Breast epithelium (tissue), 4 donors: ENCODE data around the gene OXSM. TPM values are rescaled to one million over a fixed set of nuclear protein-coding genes. Genes with fewer than 3 reads are reported as not detected.

Experiments used
- DNase-seq, 2 donors: peaks; one replicate each; pipeline ENCODE4 v3.0.0-alpha.2; 2019; ENCODE audit warnings: low spot score in 2 of 2
- H3K27ac ChIP-seq, 2 donors: fragments of 200-600 bp; sonication (generic) in 1 of 2; one replicate each; pipeline ENCODE4 v1.5.1; 2016 to 2019; ENCODE audit warnings: mild to moderate bottlenecking in 1 of 2
- H3K27me3 ChIP-seq, 2 donors: fragments of 200-600 bp; sonication (generic) in 1 of 2; one replicate each; pipeline versions ENCODE4 v1.5.1 to v1.6.0; 2017 to 2019; ENCODE audit warnings: control low read depth in 1 of 2, mild to moderate bottlenecking in 1 of 2
- H3K36me3 ChIP-seq: fragments of 200-600 bp; one replicate; pipeline ENCODE4 v1.5.1; 2019
- H3K4me1 ChIP-seq, 2 donors: fragments of 200-600 bp; sonication (generic); one replicate each; pipeline ENCODE4 v1.5.1; 2016 to 2019; ENCODE audit warnings: control low read depth in 1 of 2
- H3K4me3 ChIP-seq, 3 donors: fragments of 200-600 bp; sonication (generic); 1 replicate in 2 of 3; 2 replicates in 1 of 3; pipeline ENCODE4 v1.5.1; 2016 to 2019; ENCODE audit warnings: mild to moderate bottlenecking in 3 of 3, moderate library complexity in 2 of 3
- H3K9me3 ChIP-seq, 2 donors: fragments of 200-600 bp; sonication (generic) in 1 of 2; one replicate each; pipeline ENCODE4 v1.5.1; 2016 to 2019; ENCODE audit warnings: control low read depth in 1 of 2
- POLR2A ChIP-seq: fragments of 450-650 bp; IDR thresholded peaks from one replicate; pipeline ENCODE4 v1.6.1; 2016; ENCODE audit warnings: antibody characterized with exemption, mild to moderate bottlenecking, moderate library complexity
- POLR2AphosphoS5 ChIP-seq, 3 donors: sonication (generic); formaldehyde crosslinking; IDR thresholded peaks; one replicate each; pipeline ENCODE4 v1.6.1; 2017; ENCODE audit warnings: antibody characterized with exemption in 3 of 3
- intact Hi-C: fragments of 100-400 bp; cut with DNase I; formaldehyde crosslinking; loops from one replicate; pipeline ENCODE4 v1.15.1; 2023; ENCODE audit warnings: low total_unique reads
- total RNA-seq, 3 donors: library from RNA; depleted of rRNA; stranded (reverse); fragments of >200 nt; gene quantifications; one replicate each; pipeline ENCODE4 v1.1.0, GENCODE V29; 2016
- TF ChIP-seq, protein P1 (sequence below), 3 donors: fragments of 450-650 bp; IDR thresholded peaks; one replicate each; pipeline ENCODE4 v1.5.1; 2016 to 2017; ENCODE audit warnings: antibody characterized with exemption in 3 of 3, mild to moderate bottlenecking in 3 of 3, moderate library complexity in 3 of 3

The OXSM gene
- total RNA-seq, 3 donors from 2014 or later: 7.5 to 9.1 (median 8.5) TPM

DNA sequence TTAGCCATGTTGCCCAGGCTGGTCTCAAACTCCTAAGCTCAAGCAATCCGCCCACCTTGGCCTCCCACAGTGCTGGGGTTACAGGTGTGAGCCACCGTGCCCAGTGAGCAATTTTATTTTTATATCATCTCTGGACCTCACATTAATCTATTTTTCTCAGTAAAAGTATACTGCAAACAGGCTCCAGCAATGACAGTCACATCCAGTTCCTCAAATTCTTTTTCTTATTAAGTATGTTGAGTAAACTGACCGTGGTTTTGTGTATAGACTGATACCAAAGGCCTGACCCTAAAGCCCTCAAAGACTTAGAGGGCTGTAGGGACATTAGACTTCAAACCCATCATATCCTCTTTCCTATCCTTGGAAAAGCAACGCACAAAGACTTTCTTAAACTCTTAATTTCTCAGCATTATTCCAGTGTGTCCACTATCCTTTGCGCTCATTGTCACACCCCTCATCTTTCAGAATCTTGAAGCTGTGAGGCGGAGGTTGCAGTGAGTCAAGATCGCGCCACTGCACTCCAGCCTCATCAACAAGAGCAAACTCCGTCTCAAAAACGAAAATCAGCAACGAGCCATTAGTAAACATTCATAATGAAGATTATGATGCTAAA, 8.6 kb upstream of the OXSM start:
- Histone ChIP-seq H3K36me3 (no peaks in the 10 kb centered on the region), H3K27me3 (no peaks in the 10 kb centered on the region), H3K27ac (no peak overlapping the region), H3K9me3 (no peaks in the 10 kb centered on the region), H3K4me3 (peak overlapping the region in 1 of 3 donors; percentile 73), H3K4me1 (peaks cover 0 to 4% of the 10 kb centered on the region in 2 donors)
- TF ChIP-seq POLR2A: no peak
- DNase-seq: no peak
- intact Hi-C loops: no loop called here

DNA sequence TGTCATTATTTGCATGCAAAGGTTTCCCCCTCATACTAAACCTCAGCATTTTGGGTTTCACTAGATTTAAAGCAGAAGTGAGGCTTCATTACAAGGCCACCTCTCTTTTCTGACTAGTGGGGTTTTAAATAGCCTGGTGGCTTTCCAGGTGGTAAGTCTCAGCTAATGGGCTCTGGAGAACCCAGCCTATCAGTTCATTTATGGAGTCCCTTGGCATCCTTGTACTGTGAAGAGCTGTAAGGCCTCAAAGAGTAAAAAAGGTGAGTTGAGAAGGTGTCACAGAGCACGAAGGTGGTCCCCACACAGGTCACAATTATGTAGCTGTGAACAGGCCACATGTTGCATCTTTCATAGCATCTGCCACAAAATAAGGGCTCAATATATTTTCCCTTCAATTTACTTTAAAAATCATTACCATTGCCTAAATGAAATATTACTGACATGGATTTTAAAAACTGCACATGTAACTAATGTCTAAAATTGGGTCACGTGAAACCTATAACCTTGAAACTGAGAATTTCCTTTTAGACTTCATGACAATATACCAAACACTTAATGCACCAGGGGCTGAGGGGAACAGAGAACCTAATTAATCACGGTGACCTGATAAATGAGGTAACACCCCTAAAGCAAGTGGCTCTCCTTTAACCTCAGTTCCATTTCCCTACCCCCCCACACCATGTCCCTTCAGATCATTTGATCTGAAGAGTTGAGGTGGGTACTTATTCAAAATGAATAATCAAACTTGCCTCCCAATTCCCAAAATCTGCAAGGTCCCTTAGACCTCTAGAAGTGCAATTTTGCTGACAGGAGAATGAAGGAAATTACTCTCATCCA, 7.9 kb upstream of the OXSM start:
- intact Hi-C loops: no loop called here
- DNase-seq: no peak
- Histone ChIP-seq H3K27me3 (no peaks in the 10 kb centered on the region), H3K27ac (no peak overlapping the region), H3K4me3 (peak overlapping the region; percentile 73 to 93 (median 80)), H3K36me3 (no peaks in the 10 kb centered on the region), H3K9me3 (no peaks in the 10 kb centered on the region), H3K4me1 (peaks cover 0 to 4% of the 10 kb centered on the region in 2 donors)
- TF ChIP-seq, protein P1, sequence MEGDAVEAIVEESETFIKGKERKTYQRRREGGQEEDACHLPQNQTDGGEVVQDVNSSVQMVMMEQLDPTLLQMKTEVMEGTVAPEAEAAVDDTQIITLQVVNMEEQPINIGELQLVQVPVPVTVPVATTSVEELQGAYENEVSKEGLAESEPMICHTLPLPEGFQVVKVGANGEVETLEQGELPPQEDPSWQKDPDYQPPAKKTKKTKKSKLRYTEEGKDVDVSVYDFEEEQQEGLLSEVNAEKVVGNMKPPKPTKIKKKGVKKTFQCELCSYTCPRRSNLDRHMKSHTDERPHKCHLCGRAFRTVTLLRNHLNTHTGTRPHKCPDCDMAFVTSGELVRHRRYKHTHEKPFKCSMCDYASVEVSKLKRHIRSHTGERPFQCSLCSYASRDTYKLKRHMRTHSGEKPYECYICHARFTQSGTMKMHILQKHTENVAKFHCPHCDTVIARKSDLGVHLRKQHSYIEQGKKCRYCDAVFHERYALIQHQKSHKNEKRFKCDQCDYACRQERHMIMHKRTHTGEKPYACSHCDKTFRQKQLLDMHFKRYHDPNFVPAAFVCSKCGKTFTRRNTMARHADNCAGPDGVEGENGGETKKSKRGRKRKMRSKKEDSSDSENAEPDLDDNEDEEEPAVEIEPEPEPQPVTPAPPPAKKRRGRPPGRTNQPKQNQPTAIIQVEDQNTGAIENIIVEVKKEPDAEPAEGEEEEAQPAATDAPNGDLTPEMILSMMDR (IDR thresholded peaks at IDR 0.05): no peak
- TF ChIP-seq POLR2A (no peak), POLR2AphosphoS5 (IDR thresholded peaks at IDR 0.05) (no peak)

DNA sequence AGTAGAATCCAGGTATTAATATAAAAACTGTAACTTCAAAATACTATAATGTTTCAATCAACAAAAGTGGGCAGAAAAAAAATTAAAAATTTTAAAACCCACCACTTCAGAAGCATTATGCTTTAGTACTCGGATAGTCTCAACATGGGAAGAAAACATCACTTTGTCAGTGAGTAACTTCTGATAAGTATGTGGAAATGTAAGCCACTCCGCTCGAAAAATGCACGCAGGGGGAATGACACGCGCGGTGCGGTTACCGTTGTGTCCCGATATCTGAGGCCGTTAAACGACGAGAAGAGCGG, 7.3 kb upstream of the OXSM start:
- TF ChIP-seq POLR2A (no peak), POLR2AphosphoS5 (IDR thresholded peaks at IDR 0.05) (no peak)
- TF ChIP-seq, protein P1 (IDR thresholded peaks at IDR 0.05): no peak
- DNase-seq: no peak

DNA sequence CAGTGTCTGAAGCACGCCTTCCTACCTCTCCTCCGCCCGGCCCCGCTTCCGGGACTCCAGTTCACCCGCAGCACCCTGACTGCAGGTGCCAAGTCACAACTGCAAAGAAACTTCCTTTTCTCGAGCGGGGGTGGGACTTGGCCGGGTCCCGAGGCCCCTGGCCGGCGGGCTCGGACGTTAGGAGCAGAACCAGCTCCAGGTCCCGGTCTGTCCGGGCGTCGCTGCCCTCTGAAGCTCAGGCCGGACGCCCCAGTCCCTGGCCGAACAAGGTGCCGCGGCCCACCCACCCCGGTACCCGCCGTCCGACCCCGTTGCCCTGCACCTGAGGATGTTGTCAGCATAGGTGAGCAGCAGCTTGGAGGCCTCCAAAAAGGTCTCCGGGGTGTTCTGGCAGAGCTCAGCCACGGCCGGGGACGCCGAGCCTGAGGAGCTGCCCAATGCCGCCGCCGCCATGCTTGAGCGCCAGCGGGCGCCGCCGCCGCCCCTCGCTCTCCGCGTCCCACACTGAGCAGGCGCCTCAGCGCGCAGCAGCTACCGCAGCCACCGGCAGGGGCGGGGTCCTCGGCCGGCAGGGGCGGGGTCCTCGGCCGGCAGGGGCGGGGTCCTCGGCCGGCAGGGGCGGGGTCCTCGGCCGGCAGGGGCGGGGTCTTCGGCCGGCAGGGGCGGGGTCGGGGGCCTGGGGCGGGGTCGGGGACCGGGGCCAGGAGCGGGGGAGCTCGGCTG, 6.8 kb upstream of the OXSM start, which contains the start of gene NGLY1:
Gene NGLY1 (minus strand): TSS at position 506 of the 723 bp plus-strand sequence. CDS start 53 bp downstream, at position 453.
- Histone ChIP-seq H3K36me3 (no peaks in the 10 kb centered on the region), H3K4me1 (peaks cover 0 to 4% of the 10 kb centered on the region in 2 donors), H3K4me3 (peak within 1 kb of the TSS; percentile 73 to 93 (median 80)), H3K27ac (peak within 1 kb of the TSS; percentile 91 to 94), H3K9me3 (no peaks in the 10 kb centered on the region), H3K27me3 (no peaks in the 10 kb centered on the region)
- intact Hi-C loops: no loop called here
- DNase-seq: peak; percentile 71 to 82
- TF ChIP-seq, protein P1 (IDR thresholded peaks at IDR 0.05): no peak
- TF ChIP-seq POLR2A (peak; percentile 19), POLR2AphosphoS5 (IDR thresholded peaks at IDR 0.05) (peak; percentile 42 to 63 (median 48))

More for the DNA sequence above, 7.3 kb upstream of the OXSM start:
- peak overlapping the region; percentile 91 to 94 for H3K27ac ChIP-seq
- H3K27me3 ChIP-seq: no peaks in the 10 kb centered on the region
- peaks cover 0 to 4% of the 10 kb centered on the region in 2 donors for H3K4me1 ChIP-seq
- no peaks in the 10 kb centered on the region for H3K36me3 ChIP-seq
- H3K9me3 ChIP-seq: no peaks in the 10 kb centered on the region
- intact Hi-C loops: no loop called here
- H3K4me3 ChIP-seq: peak overlapping the region; percentile 73 to 93 (median 80)

DNA sequence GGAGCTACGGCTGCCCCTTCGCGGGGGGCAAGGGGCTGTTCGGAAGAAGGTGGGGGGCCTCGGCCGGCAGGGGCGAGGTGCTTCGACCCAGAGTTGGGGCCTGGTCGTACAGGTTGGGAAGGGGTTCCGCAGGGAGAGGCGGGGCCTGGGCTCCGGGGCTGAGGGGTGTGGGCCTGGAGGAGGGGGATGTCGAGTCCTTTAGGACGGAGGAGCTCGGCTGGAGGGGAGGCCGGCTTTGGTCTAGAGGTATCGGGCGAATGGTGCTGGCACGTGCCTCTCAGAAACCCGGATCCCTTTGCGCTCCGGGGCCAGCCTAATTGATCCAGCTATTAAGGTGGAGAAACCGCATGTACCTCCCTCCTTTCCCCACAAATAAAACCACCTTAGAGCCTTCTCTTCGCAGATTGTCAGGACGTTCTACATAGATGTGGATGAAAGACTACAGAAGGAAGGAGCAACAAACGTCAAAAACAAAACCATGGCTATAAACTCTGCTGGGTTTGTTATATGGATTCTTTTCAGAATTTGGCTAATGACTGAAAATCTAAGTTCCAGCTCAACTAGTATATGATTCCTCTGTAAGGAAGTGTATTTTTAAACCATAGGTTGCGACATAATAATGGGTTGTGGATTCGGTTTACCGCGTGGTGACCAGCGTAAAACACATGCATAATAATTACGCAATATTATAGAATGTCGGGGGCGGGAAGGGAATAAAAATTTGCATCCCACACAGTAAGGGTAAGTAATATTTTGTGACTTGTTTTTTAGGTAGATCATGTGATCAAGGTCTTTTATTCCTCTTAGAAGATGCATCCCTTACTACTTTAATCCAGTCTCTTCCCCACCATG, 6.0 kb upstream of the OXSM start:
- DNase-seq: peak in 1 of 2 donors; percentile 21
- H3K4me3 ChIP-seq: peak overlapping the region; percentile 73 to 93 (median 80)
- no peaks in the 10 kb centered on the region for H3K36me3 ChIP-seq
- TF ChIP-seq, protein P1 (IDR thresholded peaks at IDR 0.05): no peak
- TF ChIP-seq POLR2A (no peak), POLR2AphosphoS5 (IDR thresholded peaks at IDR 0.05) (no peak)
- H3K9me3 ChIP-seq: no peaks in the 10 kb centered on the region
- no peaks in the 10 kb centered on the region for H3K27me3 ChIP-seq
- intact Hi-C loops: no loop called here
- H3K27ac ChIP-seq: peak overlapping the region; percentile 91 to 94
- H3K4me1 ChIP-seq: peaks cover 0 to 4% of the 10 kb centered on the region in 2 donors
